SH-SY5Y (cell line): ENCODE data around the gene ICE2.

Experiments used
- GATA2 ChIP-seq: IDR thresholded peaks from 2 replicates; pipeline ENCODE4 v1.6.1; 2011; ENCODE audit warnings: mild to moderate bottlenecking, low read depth, low read length
- GATA3 ChIP-seq: IDR thresholded peaks from 2 replicates; pipeline ENCODE4 v1.6.1; 2011; ENCODE audit warnings: low read depth, mild to moderate bottlenecking, low read length, moderate library complexity

ICE2 gene

DNA sequence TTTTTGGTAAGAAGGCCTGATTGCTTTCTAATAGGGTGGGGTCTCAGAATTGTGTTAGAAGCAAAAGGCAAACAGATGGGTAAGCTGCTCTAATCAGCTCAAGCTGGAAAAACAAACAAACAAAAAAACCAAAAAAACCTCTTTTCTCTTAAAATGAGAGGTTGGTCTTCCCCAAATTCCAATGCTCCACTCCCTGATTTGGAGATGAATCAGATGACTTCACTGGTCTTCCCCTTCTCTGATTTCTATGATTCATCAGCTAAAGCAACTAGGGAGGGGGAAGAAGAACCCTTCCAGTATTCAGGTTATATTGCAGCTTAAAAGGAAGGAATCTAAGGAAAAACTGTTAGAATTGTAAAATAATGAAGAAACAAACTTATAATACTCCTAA, 71.5 kb downstream of the ICE2 start:
- no peak for TF ChIP-seq GATA2
- no peak for TF ChIP-seq GATA3

DNA sequence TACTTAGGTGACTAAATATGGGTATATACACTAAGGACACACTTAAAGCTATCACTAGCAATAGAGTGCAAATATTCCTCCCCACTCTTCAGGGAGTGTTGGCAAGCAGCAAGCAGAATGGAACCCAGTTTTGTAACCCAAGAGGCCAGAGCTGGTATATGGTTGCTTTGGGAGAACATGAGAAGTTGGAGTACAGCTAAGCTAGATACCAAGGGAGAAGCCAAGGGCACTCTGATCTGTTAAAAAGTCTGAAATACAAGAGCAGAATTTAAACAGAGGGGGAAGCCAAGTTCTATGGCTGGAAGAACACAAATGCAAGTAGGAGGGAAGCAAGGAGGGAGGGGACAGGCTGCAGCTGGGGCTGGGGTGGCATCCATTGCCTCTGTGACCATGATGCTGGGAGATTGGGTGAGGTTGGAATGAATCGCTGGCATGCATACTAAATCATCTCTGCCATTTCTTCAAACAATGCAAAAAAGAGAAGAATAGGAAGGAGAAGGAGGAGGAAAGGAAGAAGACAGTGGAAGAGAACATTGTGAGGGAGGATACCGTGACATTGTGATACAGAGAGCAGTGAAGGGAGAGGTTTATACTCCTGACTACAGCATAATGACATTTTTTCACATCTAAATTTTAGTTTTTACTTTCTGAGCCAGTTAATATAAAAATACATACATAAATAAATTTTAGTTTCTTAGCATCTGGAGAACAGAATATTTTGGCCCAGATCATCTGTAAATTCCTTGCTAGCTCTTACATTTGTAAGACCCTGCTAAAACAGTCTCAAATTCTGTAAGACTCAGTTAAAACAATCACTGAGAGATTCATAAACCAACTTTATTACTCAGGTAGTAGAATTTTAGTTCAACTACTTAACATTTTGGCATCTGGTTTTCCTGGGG, 72.2 kb downstream of the ICE2 start:
- TF ChIP-seq GATA3 (no peak), GATA2 (no peak)

DNA sequence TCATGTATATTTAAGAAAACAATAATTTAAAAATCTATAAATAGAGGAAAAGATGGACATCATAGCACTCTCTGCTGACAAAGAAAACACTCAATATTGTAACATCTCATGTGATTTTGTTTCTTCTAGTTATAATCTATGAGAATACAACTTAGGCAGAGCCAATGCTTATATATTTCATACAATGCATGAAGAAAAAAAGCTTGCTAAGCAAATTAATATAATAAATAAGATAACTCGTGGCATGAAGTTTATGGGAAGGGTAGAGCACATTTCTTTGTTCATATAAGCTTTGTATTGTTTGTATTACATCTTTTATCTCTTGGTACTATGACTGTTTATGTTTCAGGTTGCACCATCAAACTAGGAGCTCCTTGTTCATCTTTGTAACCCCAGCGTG, 73.5 kb downstream of the ICE2 start:
- no peak for TF ChIP-seq GATA3
- no peak for TF ChIP-seq GATA2

DNA sequence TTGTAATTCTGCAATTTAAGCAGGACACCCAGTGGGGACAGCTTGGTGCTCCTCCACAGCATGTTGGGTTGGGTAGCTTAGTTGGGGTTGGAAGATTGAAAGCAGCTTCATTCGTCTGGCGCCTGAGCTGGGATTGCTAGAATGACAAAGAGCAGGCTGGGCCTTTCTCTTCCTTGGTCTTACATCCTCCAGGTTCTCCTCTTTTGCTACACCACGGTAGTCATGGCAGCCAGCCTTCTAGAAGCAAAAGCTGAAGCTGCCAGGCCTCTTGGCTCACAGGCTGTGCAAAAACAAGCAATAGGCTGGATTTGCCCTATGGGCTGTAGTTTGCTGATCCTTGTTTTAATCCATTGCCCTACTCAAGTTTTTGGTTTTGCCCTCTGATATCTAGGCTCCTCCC, 78.0 kb downstream of the ICE2 start:
- TF ChIP-seq GATA3 (no peak), GATA2 (no peak)

DNA sequence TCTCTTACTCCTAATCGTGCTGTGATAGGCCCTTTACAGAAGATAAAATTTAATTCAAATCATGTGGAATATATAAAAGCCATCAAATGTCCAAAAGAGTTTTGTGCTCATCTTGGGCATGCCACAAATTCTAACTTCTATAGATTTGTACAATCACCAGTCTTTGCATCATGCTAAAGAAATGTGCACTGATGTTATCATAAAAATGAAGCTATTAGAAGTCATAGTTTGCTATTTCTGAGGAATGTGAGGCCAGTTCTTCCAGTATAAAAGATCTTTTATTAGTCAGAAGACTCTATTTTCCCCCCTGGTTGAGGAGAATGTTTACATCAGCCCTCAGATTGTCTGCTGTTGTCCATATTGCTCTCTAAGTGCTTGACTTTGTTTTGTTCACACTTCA, 79.0 kb downstream of the ICE2 start:
- TF ChIP-seq GATA2 (no peak), GATA3 (no peak)

DNA sequence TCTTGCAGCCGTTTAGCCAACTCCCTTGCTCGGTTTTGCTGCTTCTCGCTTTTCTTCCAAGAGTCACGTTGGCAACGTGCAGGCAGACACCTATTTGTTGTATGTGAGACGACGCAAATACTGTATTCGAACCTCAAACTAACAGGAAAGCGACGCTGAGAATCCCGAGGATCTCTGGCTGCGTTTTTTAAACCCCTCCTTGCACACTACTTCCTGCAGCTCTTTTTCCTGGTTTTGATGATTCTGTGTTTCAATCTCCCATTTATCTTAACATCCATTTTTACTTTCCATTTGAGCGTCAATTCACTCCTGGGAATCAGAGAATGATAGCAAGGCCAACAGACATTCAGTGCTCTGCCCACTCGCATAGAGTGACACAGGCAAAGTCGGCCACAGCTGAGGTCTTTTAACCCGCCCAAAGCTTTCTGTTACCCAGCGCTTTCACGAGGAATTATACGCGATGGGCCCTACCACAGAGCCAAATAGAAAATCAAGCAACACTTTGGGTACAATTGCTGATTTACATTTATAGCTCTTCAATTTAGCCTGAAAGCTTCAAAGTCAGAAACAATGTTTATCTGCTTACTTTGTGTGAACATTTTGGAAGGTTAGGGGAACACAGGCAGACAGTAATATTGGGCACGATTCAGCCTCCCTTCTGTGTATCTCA, 79.6 kb downstream of the ICE2 start:
- TF ChIP-seq GATA3 (no peak), GATA2 (no peak)

DNA sequence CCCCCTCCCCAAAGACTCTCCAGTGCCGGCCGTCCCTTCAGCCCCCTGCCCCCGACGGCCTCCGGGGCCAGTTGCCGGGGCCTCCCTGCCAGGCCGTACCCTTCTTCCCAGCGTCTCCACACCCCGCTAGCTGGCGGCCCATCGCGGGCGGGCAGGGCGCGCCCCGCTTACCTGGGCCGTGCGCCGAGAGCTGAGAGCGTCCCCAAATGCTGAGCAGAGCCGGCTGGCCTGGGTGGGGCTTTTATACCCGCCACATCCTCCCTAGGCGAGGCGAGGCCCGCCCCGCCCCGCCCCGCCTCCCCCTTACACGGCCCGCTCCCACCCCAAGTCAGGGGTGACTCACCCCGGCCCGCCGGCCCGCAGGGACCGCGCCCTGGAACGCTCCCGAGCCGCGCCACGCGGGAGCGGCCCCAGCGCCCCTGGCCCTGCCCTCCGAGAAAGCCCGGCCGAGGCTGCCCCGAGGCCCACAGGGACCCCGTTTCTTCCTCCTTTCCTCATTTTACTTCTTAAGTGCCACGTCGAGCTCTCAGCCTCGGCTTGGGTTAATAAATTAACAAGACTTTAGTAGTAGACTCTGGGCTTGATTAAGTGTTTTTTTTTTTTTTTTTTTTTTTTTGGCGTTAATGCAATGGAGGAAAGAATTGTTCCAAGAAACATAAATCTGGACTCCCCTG, 81.0 kb downstream of the ICE2 start, which contains the start of gene ANXA2:
Gene ANXA2, minus strand, starts transcription at position 215 of the 674 bp plus-strand sequence. CDS start 11,911 bp downstream, outside the sequence.
- TF ChIP-seq GATA3 (no peak), GATA2 (no peak)

DNA sequence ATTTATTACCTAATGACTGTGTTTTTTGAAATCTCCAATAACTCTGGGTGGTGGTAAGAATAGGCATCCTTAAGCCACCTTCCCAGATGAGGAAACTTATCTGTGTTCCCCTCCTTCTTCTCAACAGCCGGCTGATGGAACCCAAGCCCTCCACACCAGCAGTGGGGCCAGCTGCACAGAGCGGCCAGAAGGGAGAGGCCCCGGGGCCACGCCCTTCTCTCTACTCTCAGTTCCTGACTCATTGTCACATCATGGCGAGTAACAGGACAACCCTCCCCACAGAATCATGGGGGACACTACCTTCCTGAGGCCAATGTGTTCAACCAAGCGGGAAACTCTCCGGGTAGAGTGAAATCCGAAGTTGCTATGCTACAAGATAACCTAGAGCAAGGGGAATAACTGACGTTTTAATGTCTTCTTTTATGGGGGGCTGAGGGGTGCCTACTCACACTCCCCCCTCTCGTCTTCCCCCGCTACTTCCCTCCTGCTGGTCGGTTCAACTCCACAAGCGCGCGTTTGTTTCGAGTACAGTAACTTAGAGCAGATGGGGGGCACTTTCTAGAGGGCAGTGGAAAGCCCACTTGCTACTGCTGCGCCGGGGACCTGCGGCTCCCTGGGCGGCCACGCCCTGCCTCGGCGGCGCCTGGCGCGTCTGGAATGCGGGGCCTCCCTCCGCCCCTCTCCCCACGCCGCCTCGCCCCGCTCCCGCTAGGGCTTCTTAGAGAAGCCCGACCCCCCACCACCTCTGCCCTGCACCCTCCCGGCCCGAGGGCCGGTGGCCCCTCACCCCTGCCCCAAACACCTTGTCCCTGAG, 81.8 kb downstream of the ICE2 start:
- TF ChIP-seq GATA2: no peak
- TF ChIP-seq GATA3: no peak

DNA sequence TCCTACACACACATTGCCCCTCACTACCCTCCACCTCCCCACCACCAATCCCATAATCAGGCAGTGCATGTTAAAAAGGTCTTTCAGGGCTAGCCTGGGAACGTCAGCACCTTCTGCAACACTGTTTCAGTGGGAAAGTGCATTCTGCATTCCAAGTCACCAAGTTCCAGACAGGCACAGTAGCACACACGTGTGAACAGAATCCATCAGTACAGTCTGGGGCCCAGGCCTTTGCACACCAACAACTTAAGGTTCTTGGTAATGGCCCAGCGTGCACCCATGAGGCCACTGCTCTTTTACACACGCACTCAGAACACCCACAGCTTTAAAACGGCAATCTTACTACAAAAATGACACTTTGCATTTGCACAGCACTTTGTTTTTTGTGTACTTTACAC, 82.4 kb downstream of the ICE2 start:
- no peak for TF ChIP-seq GATA3
- TF ChIP-seq GATA2: no peak

DNA sequence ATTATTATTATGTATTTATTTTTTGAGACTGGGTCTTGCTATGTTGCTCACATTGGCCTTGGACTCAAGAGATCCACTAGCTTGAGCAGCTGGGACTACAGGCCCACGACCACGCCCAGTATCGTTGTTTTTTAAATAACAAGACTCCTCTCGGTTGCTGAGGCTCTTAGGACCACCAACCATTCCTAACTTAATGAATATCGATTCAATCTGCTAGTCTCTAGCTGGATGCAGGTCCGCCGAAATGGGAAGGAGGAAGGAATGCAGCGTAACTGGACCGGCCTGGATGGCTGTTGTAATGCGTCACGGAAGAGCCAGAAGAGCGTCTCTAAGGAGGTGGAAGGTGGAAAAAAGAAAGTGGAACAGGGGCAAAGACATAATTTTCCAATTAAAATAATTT, 82.8 kb downstream of the ICE2 start:
- TF ChIP-seq GATA2 (no peak), GATA3 (no peak)

DNA sequence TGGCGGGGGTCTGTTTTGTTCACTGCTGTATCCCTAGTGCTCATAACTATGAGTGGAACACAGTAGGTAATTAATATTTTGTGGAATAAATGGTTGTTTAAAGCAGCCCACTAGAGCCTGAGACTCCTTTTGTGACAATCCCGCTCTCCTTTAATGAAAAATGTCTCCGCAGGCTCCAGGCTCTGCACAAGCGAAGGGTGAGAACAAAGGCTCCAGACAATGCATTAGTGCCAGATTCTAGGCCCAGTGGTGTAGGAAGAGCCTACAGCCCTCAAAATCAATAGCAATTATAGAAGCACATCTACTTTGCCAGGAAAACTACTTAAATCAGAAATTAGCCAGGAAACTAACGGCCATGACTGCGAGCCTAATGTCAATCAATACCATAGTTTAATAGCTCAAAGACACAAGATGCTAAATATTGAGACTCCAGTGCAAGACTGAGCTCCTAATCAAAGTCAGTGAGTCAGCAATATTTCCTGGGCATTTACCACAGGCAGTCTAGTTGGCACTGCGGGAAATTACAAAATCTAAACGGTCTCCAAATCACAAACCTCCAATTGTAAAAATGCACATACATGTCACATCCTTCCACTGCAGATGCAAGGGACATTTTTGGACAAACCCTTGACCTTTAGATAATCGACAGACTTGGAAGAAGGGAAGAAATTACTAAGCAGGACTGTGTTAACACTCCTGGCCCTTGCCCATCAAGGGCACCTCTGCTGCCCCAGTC, 83.5 kb downstream of the ICE2 start:
- TF ChIP-seq GATA3 (no peak), GATA2 (no peak)

DNA sequence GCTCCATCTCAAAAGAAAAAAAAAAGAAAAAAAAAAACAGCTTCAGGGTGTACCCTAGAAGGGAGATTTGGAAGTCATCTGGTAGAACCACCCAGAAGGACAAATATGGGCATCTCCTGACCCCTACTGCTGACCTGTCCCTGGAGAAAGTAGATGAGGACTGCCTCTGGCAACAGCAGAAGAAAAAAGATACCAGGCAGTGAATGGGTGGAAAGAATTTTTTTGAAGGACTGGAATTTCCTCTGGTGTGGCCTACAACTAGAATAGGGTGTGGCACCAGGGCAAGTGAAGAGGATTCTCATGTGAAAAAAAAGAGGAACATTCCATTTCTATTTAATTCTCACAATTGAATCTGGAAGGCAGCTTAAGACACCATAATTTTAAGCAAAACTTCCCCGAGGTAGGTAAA, 84.2 kb downstream of the ICE2 start:
- TF ChIP-seq GATA3: no peak
- TF ChIP-seq GATA2: no peak
